ENCODE results near the gene IKBKE.

DNA sequence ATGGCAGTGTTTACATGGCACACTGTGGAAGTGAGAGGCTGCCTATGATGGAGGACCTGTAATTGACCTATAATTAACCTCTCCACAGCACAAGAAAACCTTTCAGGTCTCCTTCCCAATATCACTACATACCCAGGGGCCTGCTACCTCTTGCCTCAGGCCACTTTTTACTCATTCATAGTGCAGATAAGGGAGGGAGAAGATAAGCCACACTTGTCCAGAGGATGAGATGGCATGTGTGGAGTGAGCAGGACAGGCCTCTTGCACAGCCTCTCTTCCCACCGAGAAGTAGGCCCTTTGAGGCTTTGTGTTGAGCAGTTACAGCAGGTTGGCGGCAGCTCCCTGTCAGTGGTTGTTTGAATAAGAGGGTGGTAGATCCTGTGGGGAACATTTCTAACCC is 31.1 kb upstream of the IKBKE start:
- TF ChIP-seq, protein P1, sequence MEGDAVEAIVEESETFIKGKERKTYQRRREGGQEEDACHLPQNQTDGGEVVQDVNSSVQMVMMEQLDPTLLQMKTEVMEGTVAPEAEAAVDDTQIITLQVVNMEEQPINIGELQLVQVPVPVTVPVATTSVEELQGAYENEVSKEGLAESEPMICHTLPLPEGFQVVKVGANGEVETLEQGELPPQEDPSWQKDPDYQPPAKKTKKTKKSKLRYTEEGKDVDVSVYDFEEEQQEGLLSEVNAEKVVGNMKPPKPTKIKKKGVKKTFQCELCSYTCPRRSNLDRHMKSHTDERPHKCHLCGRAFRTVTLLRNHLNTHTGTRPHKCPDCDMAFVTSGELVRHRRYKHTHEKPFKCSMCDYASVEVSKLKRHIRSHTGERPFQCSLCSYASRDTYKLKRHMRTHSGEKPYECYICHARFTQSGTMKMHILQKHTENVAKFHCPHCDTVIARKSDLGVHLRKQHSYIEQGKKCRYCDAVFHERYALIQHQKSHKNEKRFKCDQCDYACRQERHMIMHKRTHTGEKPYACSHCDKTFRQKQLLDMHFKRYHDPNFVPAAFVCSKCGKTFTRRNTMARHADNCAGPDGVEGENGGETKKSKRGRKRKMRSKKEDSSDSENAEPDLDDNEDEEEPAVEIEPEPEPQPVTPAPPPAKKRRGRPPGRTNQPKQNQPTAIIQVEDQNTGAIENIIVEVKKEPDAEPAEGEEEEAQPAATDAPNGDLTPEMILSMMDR (IDR thresholded peaks at IDR 0.05; ENCODE audit: poor library complexity, severe bottlenecking) = no peak
- no peak for TF ChIP-seq RAD21 (conservative IDR thresholded peaks at IDR 0.05)
